Measurements from ENCODE around the gene RPL15.
A peak's percentile ranks its signal among the peaks of the same experiment; 100 is the strongest.

The RPL15 gene

DNA sequence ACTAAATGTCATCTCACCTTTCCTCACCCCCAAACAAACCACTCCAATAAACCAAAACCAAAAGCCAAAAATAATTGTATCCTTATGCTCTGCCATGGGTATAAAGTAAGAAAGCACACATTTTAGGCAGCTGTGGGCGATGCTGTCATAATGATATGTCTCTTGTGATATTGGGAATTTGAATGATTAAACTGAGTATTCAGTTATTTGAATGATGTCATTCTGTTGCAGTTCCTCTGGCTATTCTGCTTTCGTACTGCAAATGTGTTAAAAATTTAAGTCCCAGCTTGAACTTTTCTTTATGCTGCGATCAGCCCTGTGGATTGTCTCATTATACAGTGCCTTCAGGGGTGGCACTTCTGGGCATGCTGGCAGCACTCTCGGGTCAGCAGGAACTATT is 17.3 kb downstream of the RPL15 start:
- TF ChIP-seq ESRRG (CRISPR knock-in tag; IDR thresholded peaks at IDR 0.05) (no peak), CSDC2 (CRISPR knock-in tag; IDR thresholded peaks at IDR 0.05) (no peak), PPARA (CRISPR knock-in tag; IDR thresholded peaks at IDR 0.05; ENCODE audit: borderline replicate concordance) (no peak)
- no peak for ATAC-seq

DNA sequence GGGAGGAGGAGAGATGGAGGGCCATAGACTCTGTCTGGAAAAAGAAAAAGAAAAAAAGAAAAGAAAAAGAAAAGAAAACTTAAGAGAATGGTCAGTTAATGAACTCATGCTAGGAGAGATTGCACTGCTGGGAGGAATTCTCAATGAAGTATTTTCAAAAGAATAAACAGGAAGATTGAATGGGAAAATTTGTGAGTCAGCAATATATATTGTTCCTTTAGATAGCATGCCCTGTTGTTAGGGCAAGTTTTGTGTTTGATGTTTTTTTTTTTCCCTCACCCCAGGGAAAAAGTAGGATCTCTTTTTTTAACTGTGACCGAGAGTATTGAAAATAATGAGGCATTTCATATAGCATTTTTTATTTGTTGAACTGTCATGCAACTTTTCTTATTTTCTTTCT is 20.4 kb downstream of the RPL15 start:
- TF ChIP-seq CSDC2 (CRISPR knock-in tag; IDR thresholded peaks at IDR 0.05) (no peak), SNAI2 (CRISPR knock-in tag; IDR thresholded peaks at IDR 0.05) (no peak), ARNTL (CRISPR knock-in tag; IDR thresholded peaks at IDR 0.05; ENCODE audit: borderline replicate concordance, low read depth) (no peak)
- TF ChIP-seq, protein P1, sequence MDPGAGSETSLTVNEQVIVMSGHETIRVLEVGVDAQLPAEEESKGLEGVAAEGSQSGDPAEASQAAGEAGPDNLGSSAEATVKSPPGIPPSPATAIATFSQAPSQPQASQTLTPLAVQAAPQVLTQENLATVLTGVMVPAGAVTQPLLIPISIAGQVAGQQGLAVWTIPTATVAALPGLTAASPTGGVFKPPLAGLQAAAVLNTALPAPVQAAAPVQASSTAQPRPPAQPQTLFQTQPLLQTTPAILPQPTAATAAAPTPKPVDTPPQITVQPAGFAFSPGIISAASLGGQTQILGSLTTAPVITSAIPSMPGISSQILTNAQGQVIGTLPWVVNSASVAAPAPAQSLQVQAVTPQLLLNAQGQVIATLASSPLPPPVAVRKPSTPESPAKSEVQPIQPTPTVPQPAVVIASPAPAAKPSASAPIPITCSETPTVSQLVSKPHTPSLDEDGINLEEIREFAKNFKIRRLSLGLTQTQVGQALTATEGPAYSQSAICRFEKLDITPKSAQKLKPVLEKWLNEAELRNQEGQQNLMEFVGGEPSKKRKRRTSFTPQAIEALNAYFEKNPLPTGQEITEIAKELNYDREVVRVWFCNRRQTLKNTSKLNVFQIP (CRISPR knock-in tag; IDR thresholded peaks at IDR 0.05; ENCODE audit: borderline replicate concordance, low read depth) = no peak
- TF ChIP-seq, protein P2, sequence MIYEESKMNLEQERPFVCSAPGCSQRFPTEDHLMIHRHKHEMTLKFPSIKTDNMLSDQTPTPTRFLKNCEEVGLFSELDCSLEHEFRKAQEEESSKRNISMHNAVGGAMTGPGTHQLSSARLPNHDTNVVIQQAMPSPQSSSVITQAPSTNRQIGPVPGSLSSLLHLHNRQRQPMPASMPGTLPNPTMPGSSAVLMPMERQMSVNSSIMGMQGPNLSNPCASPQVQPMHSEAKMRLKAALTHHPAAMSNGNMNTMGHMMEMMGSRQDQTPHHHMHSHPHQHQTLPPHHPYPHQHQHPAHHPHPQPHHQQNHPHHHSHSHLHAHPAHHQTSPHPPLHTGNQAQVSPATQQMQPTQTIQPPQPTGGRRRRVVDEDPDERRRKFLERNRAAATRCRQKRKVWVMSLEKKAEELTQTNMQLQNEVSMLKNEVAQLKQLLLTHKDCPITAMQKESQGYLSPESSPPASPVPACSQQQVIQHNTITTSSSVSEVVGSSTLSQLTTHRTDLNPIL (CRISPR knock-in tag; IDR thresholded peaks at IDR 0.05; ENCODE audit: low read depth) = no peak
- no peak for ATAC-seq

DNA sequence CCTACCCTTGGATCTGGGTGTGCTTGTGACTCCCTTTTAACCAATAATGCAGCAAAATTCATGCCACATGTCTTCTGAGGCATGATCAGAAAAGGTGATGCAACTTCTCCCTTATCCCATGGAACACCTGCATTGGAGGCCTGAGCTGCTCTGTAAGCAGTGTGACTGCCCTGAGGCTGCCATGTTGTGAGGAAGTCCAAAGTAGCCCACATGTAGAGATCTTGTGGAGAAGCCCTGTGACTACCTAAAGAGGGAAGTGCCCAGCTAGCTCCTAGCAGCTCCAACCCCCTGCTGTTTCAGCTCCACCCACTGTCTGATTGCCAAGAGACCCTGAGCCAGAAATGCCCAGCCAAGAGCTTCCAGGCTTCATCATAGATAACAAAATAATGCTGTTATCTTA is 21.8 kb downstream of the RPL15 start:
- ATAC-seq = no peak
- no peak for TF ChIP-seq ZNF70 (CRISPR knock-in tag; IDR thresholded peaks at IDR 0.05)
- TF ChIP-seq, protein P2 (CRISPR knock-in tag; IDR thresholded peaks at IDR 0.05; ENCODE audit: low read depth) = no peak
- no peak for TF ChIP-seq ZFP30 (CRISPR knock-in tag; IDR thresholded peaks at IDR 0.05)
- TF ChIP-seq ZNF565 (CRISPR knock-in tag; conservative IDR thresholded peaks at IDR 0.05; ENCODE audit: low read depth) = peak; percentile 83
- TF ChIP-seq ZNF8 (CRISPR knock-in tag; IDR thresholded peaks at IDR 0.05) = no peak

DNA sequence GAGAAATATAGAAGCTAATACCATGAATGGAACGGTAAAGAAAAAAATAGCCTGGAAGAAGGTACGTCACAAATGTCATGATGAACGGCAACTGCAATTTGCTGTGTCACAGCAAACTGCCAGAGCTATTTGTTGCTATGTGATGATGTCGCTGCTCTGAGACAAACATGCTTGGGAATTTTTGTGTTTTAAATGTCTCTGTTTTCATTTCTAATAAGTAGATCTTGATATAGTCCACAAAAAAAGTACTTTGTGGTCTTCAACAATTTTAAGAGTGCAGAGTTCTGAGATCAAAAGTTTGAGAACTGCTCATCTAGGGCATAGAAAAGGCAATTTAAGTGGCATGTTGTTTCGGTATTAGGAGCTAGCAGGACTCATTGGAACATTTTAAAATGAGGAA is 23.8 kb downstream of the RPL15 start:
- no peak for ATAC-seq
- TF ChIP-seq ISL1 (CRISPR knock-in tag; IDR thresholded peaks at IDR 0.05) = 0 out of 2 replicates have a peak, but pooled peaks have one; percentile 31
- TF ChIP-seq, protein P2 (CRISPR knock-in tag; IDR thresholded peaks at IDR 0.05; ENCODE audit: low read depth) = no peak

DNA sequence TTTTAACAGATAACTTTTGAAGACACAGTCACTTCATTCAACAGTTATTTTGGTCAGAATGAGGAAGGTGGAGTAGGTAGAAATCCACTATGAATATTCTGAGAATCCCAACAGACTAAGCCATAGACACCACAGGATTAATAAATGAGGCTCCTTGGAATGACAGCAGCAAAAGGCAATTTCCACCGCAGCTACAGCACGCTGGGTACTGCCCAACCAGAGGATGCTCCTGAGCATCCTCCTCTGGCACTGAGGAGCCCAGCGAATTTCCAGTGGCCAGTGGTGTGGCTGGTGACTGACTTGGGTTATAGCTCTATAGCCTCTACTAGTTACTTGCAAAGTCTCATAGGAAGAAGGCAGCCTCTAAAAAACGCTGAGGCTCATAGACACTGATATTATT is 24.5 kb downstream of the RPL15 start:
- no peak for TF ChIP-seq OSR1 (CRISPR knock-in tag; IDR thresholded peaks at IDR 0.05)
- no peak for TF ChIP-seq GLIS3 (CRISPR knock-in tag; IDR thresholded peaks at IDR 0.05)
- no peak for TF ChIP-seq ZFP3 (CRISPR knock-in tag; IDR thresholded peaks at IDR 0.05)
- no peak for TF ChIP-seq ZC3H10 (CRISPR knock-in tag; IDR thresholded peaks at IDR 0.05)
- TF ChIP-seq ZNF565 (CRISPR knock-in tag; conservative IDR thresholded peaks at IDR 0.05; ENCODE audit: low read depth) = no peak
- no peak for TF ChIP-seq SNAI2 (CRISPR knock-in tag; IDR thresholded peaks at IDR 0.05)
- TF ChIP-seq, protein P3, sequence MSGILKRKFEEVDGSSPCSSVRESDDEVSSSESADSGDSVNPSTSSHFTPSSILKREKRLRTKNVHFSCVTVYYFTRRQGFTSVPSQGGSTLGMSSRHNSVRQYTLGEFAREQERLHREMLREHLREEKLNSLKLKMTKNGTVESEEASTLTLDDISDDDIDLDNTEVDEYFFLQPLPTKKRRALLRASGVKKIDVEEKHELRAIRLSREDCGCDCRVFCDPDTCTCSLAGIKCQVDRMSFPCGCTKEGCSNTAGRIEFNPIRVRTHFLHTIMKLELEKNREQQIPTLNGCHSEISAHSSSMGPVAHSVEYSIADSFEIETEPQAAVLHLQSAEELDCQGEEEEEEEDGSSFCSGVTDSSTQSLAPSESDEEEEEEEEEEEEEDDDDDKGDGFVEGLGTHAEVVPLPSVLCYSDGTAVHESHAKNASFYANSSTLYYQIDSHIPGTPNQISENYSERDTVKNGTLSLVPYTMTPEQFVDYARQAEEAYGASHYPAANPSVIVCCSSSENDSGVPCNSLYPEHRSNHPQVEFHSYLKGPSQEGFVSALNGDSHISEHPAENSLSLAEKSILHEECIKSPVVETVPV (CRISPR knock-in tag; IDR thresholded peaks at IDR 0.05) = no peak
- no peak for ATAC-seq

DNA sequence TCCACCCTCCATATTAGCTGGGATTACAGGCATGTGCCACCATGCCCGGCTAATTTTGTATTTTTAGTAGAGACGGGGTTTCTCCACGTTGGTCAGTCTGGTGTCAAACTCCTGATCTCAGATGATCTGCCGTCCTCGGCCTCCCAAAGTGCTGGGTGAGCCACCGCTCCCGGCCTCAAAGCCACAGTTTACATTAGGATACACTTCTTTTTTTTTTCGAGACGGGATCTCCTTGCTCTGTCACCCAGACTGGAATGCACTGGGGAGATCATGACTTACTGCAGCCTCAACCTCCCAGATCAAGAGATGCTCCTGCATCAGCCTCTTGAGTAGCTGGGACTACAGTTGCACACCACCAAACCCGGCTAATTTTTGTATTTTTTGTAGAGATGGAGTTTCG is 25.6 kb downstream of the RPL15 start:
- no peak for ATAC-seq
- TF ChIP-seq, protein P3 (CRISPR knock-in tag; IDR thresholded peaks at IDR 0.05) = no peak
- TF ChIP-seq ZFP30 (CRISPR knock-in tag; IDR thresholded peaks at IDR 0.05) = no peak
- TF ChIP-seq ESRRG (CRISPR knock-in tag; IDR thresholded peaks at IDR 0.05) = no peak
- no peak for TF ChIP-seq ZNF8 (CRISPR knock-in tag; IDR thresholded peaks at IDR 0.05)
- TF ChIP-seq, protein P4, sequence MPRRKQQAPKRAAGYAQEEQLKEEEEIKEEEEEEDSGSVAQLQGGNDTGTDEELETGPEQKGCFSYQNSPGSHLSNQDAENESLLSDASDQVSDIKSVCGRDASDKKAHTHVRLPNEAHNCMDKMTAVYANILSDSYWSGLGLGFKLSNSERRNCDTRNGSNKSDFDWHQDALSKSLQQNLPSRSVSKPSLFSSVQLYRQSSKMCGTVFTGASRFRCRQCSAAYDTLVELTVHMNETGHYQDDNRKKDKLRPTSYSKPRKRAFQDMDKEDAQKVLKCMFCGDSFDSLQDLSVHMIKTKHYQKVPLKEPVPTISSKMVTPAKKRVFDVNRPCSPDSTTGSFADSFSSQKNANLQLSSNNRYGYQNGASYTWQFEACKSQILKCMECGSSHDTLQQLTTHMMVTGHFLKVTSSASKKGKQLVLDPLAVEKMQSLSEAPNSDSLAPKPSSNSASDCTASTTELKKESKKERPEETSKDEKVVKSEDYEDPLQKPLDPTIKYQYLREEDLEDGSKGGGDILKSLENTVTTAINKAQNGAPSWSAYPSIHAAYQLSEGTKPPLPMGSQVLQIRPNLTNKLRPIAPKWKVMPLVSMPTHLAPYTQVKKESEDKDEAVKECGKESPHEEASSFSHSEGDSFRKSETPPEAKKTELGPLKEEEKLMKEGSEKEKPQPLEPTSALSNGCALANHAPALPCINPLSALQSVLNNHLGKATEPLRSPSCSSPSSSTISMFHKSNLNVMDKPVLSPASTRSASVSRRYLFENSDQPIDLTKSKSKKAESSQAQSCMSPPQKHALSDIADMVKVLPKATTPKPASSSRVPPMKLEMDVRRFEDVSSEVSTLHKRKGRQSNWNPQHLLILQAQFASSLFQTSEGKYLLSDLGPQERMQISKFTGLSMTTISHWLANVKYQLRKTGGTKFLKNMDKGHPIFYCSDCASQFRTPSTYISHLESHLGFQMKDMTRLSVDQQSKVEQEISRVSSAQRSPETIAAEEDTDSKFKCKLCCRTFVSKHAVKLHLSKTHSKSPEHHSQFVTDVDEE (CRISPR knock-in tag; IDR thresholded peaks at IDR 0.05) = no peak
- no peak for TF ChIP-seq BACH2 (CRISPR knock-in tag; IDR thresholded peaks at IDR 0.05; ENCODE audit: borderline replicate concordance)
- TF ChIP-seq, protein P2 (CRISPR knock-in tag; IDR thresholded peaks at IDR 0.05; ENCODE audit: low read depth) = no peak
- no peak for TF ChIP-seq ZFP3 (CRISPR knock-in tag; IDR thresholded peaks at IDR 0.05)
- TF ChIP-seq OSR1 (CRISPR knock-in tag; IDR thresholded peaks at IDR 0.05) = no peak
- no peak for TF ChIP-seq TCF4 (CRISPR knock-in tag; IDR thresholded peaks at IDR 0.05; ENCODE audit: borderline replicate concordance)
